Hepatocyte (in vitro differentiated cells): Measurements from ENCODE around the gene HERPUD1. TPM values are rescaled to one million over a fixed set of nuclear protein-coding genes. Genes with fewer than 3 reads are reported as not detected.

ENCODE experiments used
- DNase-seq: peaks from one replicate; pipeline ENCODE4 v3.0.0-alpha.2; 2016; ENCODE audit warnings: low spot score
- H2AFZ ChIP-seq: fragments of 200-600 bp; sonication (generic); 2 replicates; pipeline ENCODE4 v1.6.0; 2016; ENCODE audit warnings: antibody characterized with exemption, mild to moderate bottlenecking
- H3K27ac ChIP-seq: fragments of 200-600 bp; sonication (generic); 2 replicates; pipeline ENCODE4 v1.5.1; 2016; ENCODE audit warnings: mild to moderate bottlenecking
- H3K27me3 ChIP-seq: fragments of 200-600 bp; sonication (generic); 2 replicates; pipeline ENCODE4 v1.6.1; 2016
- H3K36me3 ChIP-seq: fragments of 200-600 bp; sonication (generic); replicated peaks from 2 replicates; pipeline ENCODE4 v1.5.1; 2016; ENCODE audit warnings: low read depth; ENCODE audit not compliant: insufficient read depth
- H3K4me1 ChIP-seq: fragments of 200-600 bp; sonication (generic); 2 replicates; pipeline ENCODE4 v1.5.1; 2016; ENCODE audit warnings: mild to moderate bottlenecking, moderate library complexity; ENCODE audit not compliant: insufficient read depth
- H3K4me2 ChIP-seq: fragments of 200-600 bp; sonication (generic); 2 replicates; pipeline ENCODE4 v1.6.0; 2016
- H3K4me3 ChIP-seq: fragments of 200-600 bp; sonication (generic); 2 replicates; pipeline ENCODE4 v1.5.1; 2016; ENCODE audit warnings: mild to moderate bottlenecking
- H3K79me2 ChIP-seq: fragments of 200-600 bp; sonication (generic); 2 replicates; pipeline ENCODE4 v1.6.0; 2017; ENCODE audit warnings: mild to moderate bottlenecking
- H3K9me2 ChIP-seq: fragments of 200-600 bp; sonication (generic); replicated peaks from 2 replicates; pipeline ENCODE4 v1.6.0; 2017; ENCODE audit warnings: mild to moderate bottlenecking; ENCODE audit not compliant: insufficient read depth
- H3K9me3 ChIP-seq: fragments of 200-600 bp; sonication (generic); 2 replicates; pipeline ENCODE4 v1.5.1; 2016; ENCODE audit warnings: low read depth, mild to moderate bottlenecking
- H4K20me1 ChIP-seq: fragments of 200-600 bp; sonication (generic); 2 replicates; pipeline ENCODE4 v1.6.0; 2016; ENCODE audit warnings: mild to moderate bottlenecking; ENCODE audit not compliant: insufficient read depth, poor library complexity, severe bottlenecking
- EZH2 ChIP-seq: fragments of 200-600 bp; sonication (generic); IDR thresholded peaks from 2 replicates; pipeline ENCODE4 v1.6.1; 2016; ENCODE audit warnings: antibody characterized with exemption, mild to moderate bottlenecking, borderline replicate concordance
- EZH2phosphoT487 ChIP-seq: fragments of 200-600 bp; sonication (generic); IDR thresholded peaks from one replicate; pipeline ENCODE4 v1.6.1; 2018; ENCODE audit warnings: antibody characterized with exemption, mild to moderate bottlenecking, low read depth, moderate library complexity; ENCODE audit not compliant: unreplicated experiment, severe bottlenecking
- WGBS: methylation state at CpG from one replicate; pipeline ENCODE4 v1.1.6; 2016; ENCODE audit warnings: low lambda C conversion rate; ENCODE audit errors: missing lambda C conversion rate; 5-methylcytosine and 5-hydroxymethylcytosine counted together
- polyA plus RNA-seq: library from polyadenylated mRNA; unstranded; fragments of >200 nt; fragmentation: Nextera tagmentation; extraction: Ambion mirVana; gene quantifications from 2 replicates; pipeline ENCODE4 v1.2.1, GENCODE V29; 2016
- total RNA-seq: library from RNA; depleted of rRNA; stranded (reverse); fragments of >200 nt; gene quantifications from 2 replicates; pipeline ENCODE4 v1.2.3, GENCODE V29; 2014
- TF ChIP-seq, protein P1 (sequence below): fragments of 200-600 bp; sonication (generic); IDR thresholded peaks from 2 replicates; pipeline ENCODE4 v1.5.1; 2016; ENCODE audit warnings: antibody characterized with exemption, mild to moderate bottlenecking; ENCODE audit not compliant: poor library complexity

The HERPUD1 gene
- total and polyA plus RNA-seq, 2 experiments from 2014 or later, result 199 to 253 TPM

DNA sequence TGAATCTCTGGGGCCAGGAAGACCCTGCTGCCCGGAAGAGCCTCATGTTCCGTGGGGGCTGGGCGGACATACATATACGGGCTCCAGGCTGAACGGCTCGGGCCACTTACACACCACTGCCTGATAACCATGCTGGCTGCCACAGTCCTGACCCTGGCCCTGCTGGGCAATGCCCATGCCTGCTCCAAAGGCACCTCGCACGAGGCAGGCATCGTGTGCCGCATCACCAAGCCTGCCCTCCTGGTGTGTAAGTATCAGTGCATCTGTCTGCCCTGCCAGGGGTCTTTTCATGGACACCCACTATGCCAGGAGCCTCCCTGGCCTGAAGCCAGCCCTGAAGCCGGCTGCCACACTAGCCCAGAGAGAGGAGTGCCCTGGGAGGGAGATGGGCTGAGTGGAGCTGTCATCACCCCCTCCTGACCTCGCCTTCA lies 29.9 kb downstream of the HERPUD1 start, which contains the start of gene CETP:
Gene CETP (plus strand): TSS at position 100 of the 431 bp plus-strand sequence. CDS start 30 bp downstream, at position 130.
- TF ChIP-seq EZH2phosphoT487 (no peak), EZH2 (no peak)
- TF ChIP-seq, protein P1, sequence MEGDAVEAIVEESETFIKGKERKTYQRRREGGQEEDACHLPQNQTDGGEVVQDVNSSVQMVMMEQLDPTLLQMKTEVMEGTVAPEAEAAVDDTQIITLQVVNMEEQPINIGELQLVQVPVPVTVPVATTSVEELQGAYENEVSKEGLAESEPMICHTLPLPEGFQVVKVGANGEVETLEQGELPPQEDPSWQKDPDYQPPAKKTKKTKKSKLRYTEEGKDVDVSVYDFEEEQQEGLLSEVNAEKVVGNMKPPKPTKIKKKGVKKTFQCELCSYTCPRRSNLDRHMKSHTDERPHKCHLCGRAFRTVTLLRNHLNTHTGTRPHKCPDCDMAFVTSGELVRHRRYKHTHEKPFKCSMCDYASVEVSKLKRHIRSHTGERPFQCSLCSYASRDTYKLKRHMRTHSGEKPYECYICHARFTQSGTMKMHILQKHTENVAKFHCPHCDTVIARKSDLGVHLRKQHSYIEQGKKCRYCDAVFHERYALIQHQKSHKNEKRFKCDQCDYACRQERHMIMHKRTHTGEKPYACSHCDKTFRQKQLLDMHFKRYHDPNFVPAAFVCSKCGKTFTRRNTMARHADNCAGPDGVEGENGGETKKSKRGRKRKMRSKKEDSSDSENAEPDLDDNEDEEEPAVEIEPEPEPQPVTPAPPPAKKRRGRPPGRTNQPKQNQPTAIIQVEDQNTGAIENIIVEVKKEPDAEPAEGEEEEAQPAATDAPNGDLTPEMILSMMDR, result no peak
- Histone ChIP-seq H3K4me2 (no peak within 1 kb of the TSS), H3K79me2 (no peaks in the 10 kb centered on the region), H3K9me2 (no peaks in the 10 kb centered on the region), H3K36me3 (no peaks in the 10 kb centered on the region), H2AFZ (no peak within 1 kb of the TSS), H4K20me1 (no peaks in the 10 kb centered on the region), H3K4me3 (no peak within 1 kb of the TSS), H3K27me3 (no peaks in the 10 kb centered on the region), H3K4me1 (no peaks in the 10 kb centered on the region), H3K27ac (no peak within 1 kb of the TSS), H3K9me3 (no peaks in the 10 kb centered on the region)
- WGBS, result 87% methylated on average over 12 of the region's 12 CpGs
- no peak for DNase-seq

DNA sequence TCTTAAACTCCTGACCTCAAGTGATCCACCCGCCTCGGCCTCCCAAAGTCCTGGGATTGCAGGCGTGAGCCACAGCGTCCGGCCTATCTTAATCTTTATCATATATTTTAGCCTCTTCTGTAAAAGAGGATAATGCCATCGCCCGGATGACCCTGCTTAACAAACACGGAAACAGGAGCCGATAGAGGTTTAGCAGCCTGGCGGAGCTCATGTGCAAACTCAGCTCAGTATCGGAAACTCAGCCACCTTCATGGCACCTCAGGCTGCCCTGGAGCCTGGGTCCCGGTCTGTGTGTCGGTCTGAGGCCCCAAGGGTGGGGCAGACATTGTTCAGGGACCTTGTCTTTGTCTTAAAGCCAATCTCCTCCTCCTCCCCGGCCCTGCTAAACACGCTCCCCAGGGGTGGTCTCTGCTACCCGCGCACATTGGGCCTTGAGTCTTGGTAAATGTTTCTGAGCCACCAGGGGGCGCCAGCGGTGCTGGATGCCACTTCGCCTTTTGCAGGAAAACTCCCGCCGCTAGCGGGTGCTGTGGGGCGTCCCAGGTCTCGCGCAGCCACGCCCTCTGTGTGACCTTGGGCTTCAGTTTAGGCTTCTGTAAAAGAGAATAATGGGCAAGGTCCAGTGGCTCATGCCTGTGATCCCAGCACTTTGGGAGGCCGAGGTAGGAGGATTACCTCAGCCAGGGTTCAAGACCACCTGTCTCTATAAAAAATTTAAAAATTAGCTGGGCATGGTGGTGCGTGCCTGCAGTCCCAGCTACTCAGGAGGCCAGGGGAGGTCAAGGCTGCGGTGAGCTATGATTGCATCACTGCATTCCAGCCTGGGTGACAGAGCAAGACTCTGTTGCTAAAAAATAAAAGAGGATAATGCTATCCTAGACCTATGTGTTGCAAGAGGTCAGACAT lies 32.6 kb downstream of the HERPUD1 start:
- Histone ChIP-seq H3K9me2 (no peaks in the 10 kb centered on the region), H4K20me1 (no peaks in the 10 kb centered on the region), H3K27me3 (no peaks in the 10 kb centered on the region), H3K36me3 (no peaks in the 10 kb centered on the region), H3K4me2 (no peak overlapping the region), H2AFZ (no peak overlapping the region), H3K4me1 (no peaks in the 10 kb centered on the region), H3K27ac (no peak overlapping the region), H3K79me2 (no peaks in the 10 kb centered on the region), H3K9me3 (no peaks in the 10 kb centered on the region), H3K4me3 (no peak overlapping the region)
- peak; percentile 85 for DNase-seq
- TF ChIP-seq, protein P1, result peak; percentile 64
- TF ChIP-seq EZH2 (no peak), EZH2phosphoT487 (no peak)
- WGBS, result 48% methylated on average over 30 of the region's 30 CpGs

DNA sequence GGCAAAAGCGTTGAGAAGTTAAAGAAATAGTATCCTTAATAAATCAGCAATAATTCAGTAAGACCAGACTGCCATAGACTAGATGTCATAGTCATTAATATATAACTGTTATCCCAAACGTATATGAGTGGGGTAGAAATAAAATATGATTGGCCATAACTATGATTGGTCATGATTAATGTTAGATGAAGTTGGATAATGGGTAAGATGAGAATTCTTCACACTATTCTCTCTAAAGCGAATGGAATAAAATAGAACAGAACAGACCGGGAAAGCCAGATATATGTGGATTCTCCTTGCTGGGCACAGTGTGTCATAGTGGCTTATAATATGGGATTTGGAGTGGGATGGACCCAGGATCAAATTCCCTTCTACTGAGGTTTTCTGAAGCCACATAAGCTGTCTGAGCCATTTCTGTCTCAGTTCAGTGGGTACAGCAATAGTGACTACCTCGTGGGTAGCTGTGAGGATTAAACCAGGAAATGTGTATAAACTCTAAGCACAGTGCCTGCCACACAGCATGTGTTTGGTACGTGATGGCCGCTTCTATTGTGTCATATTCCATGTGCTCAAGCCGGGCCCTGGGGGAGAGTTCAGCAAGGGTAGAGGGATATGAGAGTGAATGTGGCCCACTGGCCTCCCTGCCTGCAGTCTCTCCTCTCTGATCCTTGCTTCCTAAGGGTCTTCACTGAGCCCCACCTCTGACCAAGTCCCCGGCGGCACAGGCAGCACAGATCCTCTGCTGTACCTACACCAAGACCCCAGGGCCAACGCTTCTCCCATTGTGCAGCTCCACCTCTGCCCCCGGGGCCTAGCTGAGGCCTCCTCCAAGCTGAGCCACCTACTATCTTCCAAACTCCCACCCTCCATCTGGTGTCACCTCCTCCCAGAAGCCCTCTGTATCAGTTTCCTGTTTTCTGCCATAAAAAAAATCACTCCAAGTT lies 33.5 kb downstream of the HERPUD1 start:
- Histone ChIP-seq H3K9me3 (no peaks in the 10 kb centered on the region), H3K4me1 (no peaks in the 10 kb centered on the region), H3K4me3 (no peak overlapping the region), H3K36me3 (no peaks in the 10 kb centered on the region), H2AFZ (peak overlapping the region; percentile 40), H3K4me2 (no peak overlapping the region), H3K27ac (no peak overlapping the region), H3K79me2 (no peaks in the 10 kb centered on the region), H3K27me3 (no peaks in the 10 kb centered on the region), H3K9me2 (no peaks in the 10 kb centered on the region), H4K20me1 (no peaks in the 10 kb centered on the region)
- no peak for TF ChIP-seq EZH2
- no peak for TF ChIP-seq EZH2phosphoT487
- TF ChIP-seq, protein P1, result no peak
- 77% methylated on average over 12 of the region's 12 CpGs for WGBS
- no peak for DNase-seq
